Heart right ventricle (tissue), 16 donors: ENCODE data around the gene SETBP1. TPM values are rescaled to one million over a fixed set of nuclear protein-coding genes. Genes with fewer than 3 reads are reported as not detected.

Source experiments
- ATAC-seq, 8 donors: fragments of 200-7000 bp; cut with Tn5 transposase; one replicate each; pipeline ENCODE4 v1.9.1; 2020; ENCODE audit warnings: mild to moderate bottlenecking in 8 of 8, moderate library complexity in 8 of 8, moderate number of reproducible peaks in 1 of 8
- DNase-seq, 2 donors: peaks; one replicate each; pipeline ENCODE4 v3.0.0-alpha.2; 2020
- H3K27ac ChIP-seq, 10 donors: fragments of 200-600 bp; sonication (generic) in 2 of 10; one replicate each; pipeline versions ENCODE4 v1.5.0 to v1.8.0; 2020 to 2022; ENCODE audit warnings: mild to moderate bottlenecking in 3 of 10
- H3K27me3 ChIP-seq, 7 donors: fragments of 200-600 bp; one replicate each; pipeline ENCODE4 v1.8.0; 2021 to 2022; ENCODE audit warnings: mild to moderate bottlenecking in 2 of 7
- H3K36me3 ChIP-seq, 9 donors: fragments of 200-600 bp; sonication (generic) in 1 of 9; one replicate each; pipeline versions ENCODE4 v1.5.0 to v1.8.0; 2020 to 2022; ENCODE audit warnings: mild to moderate bottlenecking in 2 of 9
- H3K4me1 ChIP-seq, 9 donors: fragments of 200-600 bp; sonication (generic) in 1 of 9; one replicate each; pipeline versions ENCODE4 v1.5.0 to v1.8.0; 2020 to 2022; ENCODE audit warnings: mild to moderate bottlenecking in 4 of 9
- H3K4me3 ChIP-seq, 10 donors: fragments of 200-600 bp; sonication (generic) in 2 of 10; one replicate each; pipeline versions ENCODE4 v1.5.0 to v1.8.0; 2020 to 2022; ENCODE audit warnings: mild to moderate bottlenecking in 7 of 10, moderate library complexity in 2 of 10
- H3K9me3 ChIP-seq, 11 donors: fragments of 200-600 bp in 10 of 11; sonication (generic) in 2 of 11; one replicate each; pipeline versions ENCODE4 v1.5.0 to v1.8.0; 2013 to 2022; ENCODE audit warnings: mild to moderate bottlenecking in 2 of 11, control low read depth in 1 of 11, moderate library complexity in 1 of 11
- WGBS, 2 donors: extraction: QIAGEN DNeasy Blood & Tissue Kit; methylation state at CpG; one replicate each; pipeline ENCODE4 v1.1.7; 2013; ENCODE audit warnings: inconsistent platforms in 1 of 2; 5-methylcytosine and 5-hydroxymethylcytosine counted together
- intact Hi-C, 10 donors: fragments of 100-400 bp; cut with DNase I; formaldehyde crosslinking; loops; one replicate each; pipeline versions ENCODE4 v1.11.1 to v1.14.2; 2022
- polyA plus RNA-seq, 2 donors: library from polyadenylated mRNA; stranded (reverse); fragments of 200-250 nt; gene quantifications; one replicate each; pipeline ENCODE4 v1.2.3, GENCODE V29; 2013
- total RNA-seq, 10 donors: library from RNA; stranded (reverse); fragmentation: NEBNext Ultra II Directional in 3 of 10; extraction: Animal tissue kit (Norgen Biotek cat#: 25700) in 3 of 10; gene quantifications; one replicate each; pipeline versions ENCODE4 v1.2.1 to v1.2.4, GENCODE V29; 2021 to 2023
- TF ChIP-seq, protein P1 (sequence below), 9 donors: fragments of 200-600 bp; sonication (generic) in 2 of 9; IDR thresholded peaks; one replicate each; pipeline versions ENCODE4 v1.5.0 to v1.8.0; 2021 to 2022; ENCODE audit warnings: antibody characterized with exemption in 9 of 9, mild to moderate bottlenecking in 5 of 9, moderate library complexity in 1 of 9
- donor health status: Arrhythmogenic right ventricular cardiomyopathy.
- donor health status: ischemic (EF 13 %, LVEDD 7.1; RV severe dilation, severe dysfunction).
- donor health status: healthy with polysubstance abuse.
- donor health status: DM: no; HTN: yes; CAD: no.
- donor health status: DM: no; HTN: no; CAD: no.
- donor health status: ischemic (EF 25% LVEDD 6.9; RV normal size, moderate dysfunction).
- donor health status: ischemic (EF 25% LVEDD 5.7; RV mildly dilated, moderate dysfunction).
- donor health status: healthy.
- donor health status: DM: yes; HTN: yes; CAD: no.
- donor health status: Ischemic cardiomyopathy.
- donor health status: ischemic (EF 35%, LVEDD 5.7; RV mildly dilated, moderate dysfunction).
- donor health status: nonischemic (EF 11% LVEDD 7.7; RV severe dilation, severe dysfunction).
- donor health status: DM: yes; HTN: yes; CAD: no.
- donor health status: PGD.
- donor health status: ischemic (EF 29% LVEDD 5.4; RV normal size, mild dysfunction).
- donor health status: nonischemic (EF 23%, LVEDD 6.1; RV moderate dilation, normal function).

SETBP1 gene
- total and polyA plus RNA-seq, 12 donors, result 0.71 to 12.2 (median 6.1) TPM

- DNase-seq (no peak), ATAC-seq (no peak)
- no peak overlapping the region for H3K27ac ChIP-seq
- H3K9me3 ChIP-seq, result no peaks in the 10 kb centered on the region
- H3K27me3 ChIP-seq, result peaks cover 0 to 6% (median 0%) of the 10 kb centered on the region in 7 donors
- TF ChIP-seq, protein P1, sequence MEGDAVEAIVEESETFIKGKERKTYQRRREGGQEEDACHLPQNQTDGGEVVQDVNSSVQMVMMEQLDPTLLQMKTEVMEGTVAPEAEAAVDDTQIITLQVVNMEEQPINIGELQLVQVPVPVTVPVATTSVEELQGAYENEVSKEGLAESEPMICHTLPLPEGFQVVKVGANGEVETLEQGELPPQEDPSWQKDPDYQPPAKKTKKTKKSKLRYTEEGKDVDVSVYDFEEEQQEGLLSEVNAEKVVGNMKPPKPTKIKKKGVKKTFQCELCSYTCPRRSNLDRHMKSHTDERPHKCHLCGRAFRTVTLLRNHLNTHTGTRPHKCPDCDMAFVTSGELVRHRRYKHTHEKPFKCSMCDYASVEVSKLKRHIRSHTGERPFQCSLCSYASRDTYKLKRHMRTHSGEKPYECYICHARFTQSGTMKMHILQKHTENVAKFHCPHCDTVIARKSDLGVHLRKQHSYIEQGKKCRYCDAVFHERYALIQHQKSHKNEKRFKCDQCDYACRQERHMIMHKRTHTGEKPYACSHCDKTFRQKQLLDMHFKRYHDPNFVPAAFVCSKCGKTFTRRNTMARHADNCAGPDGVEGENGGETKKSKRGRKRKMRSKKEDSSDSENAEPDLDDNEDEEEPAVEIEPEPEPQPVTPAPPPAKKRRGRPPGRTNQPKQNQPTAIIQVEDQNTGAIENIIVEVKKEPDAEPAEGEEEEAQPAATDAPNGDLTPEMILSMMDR (IDR thresholded peaks at IDR 0.05), result no peak
- H3K4me1 ChIP-seq, result peaks cover 0 to 15% (median 4%) of the 10 kb centered on the region in 9 donors
- no peak overlapping the region for H3K4me3 ChIP-seq
- 76 to 78% methylated on average over 3 of the region's 3 CpGs for WGBS, 2 donors
- intact Hi-C loops, result loop anchor here in 6 of 10 donors (5.0 to 10.0 kb wide), 6 partner anchors 80 to 1045 kb away; no protein-coding TSS in a partner anchor
- no peaks in the 10 kb centered on the region for H3K36me3 ChIP-seq
Measured at GRCh38 chr18:44672506-44672905, 8.2 kb upstream of the SETBP1 start.

DNA sequence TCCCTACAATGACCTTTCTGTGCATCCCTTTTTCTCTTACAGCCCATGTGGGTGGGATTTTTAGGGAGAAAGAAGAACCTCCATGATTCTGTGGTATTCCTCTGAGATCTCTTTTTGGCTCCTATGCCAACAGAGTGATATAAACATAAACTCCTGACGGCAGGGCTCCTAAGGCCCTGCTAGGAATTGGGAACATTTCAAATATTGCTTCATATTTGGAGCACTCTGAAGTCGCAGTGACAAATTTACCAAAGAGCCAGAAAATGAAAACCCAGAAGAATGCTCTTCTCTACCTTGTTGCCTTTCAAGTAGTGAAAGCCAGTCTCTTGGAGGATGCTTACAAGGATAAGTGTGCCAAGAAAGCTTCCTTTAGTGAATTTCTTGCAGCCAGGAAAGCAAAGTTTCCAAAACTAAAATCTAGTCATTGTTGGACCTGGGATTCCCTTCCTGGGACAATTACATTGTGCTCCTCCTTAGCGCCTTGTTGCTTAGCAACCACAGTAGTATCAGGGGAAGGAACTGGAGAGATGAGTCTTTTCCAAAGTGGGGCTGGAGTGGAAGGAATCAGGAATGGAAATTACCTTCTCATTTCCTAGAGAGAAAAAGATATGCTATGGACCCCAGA, 7.3 kb upstream of the SETBP1 start:
- intact Hi-C loops, result loop anchor here in 6 of 10 donors (5.0 to 10.0 kb wide), 6 partner anchors 81 to 1046 kb away; no protein-coding TSS in a partner anchor
- no peak overlapping the region for H3K27ac ChIP-seq
- no peaks in the 10 kb centered on the region for H3K9me3 ChIP-seq

GRCh38 chr18:44677933-44678332, 2.8 kb upstream of the SETBP1 start:
- Histone ChIP-seq H3K9me3 (no peaks in the 10 kb centered on the region), H3K27ac (no peak overlapping the region), H3K4me3 (no peak overlapping the region), H3K36me3 (no peaks in the 10 kb centered on the region), H3K4me1 (peaks cover 4 to 27% (median 7%) of the 10 kb centered on the region in 9 donors), H3K27me3 (peaks cover 0 to 50% (median 0%) of the 10 kb centered on the region in 7 donors)
- WGBS, 2 donors, result 92 to 93% methylated on average over 7 of the region's 7 CpGs
- ATAC-seq (no peak), DNase-seq (no peak)
- TF ChIP-seq, protein P1 (IDR thresholded peaks at IDR 0.05), result no peak
- intact Hi-C loops, result loop anchor here in 7 of 10 donors (2.0 to 10.0 kb wide), 8 partner anchors 209 to 893 kb away; no protein-coding TSS in a partner anchor

More for the DNA sequence above, 7.3 kb upstream of the SETBP1 start:
- 61 to 62% methylated on average over 3 of the region's 3 CpGs for WGBS, 2 donors
- TF ChIP-seq, protein P1 (IDR thresholded peaks at IDR 0.05), result no peak
- DNase-seq (no peak), ATAC-seq (peak in 1 of 8 donors; percentile 32)
- Histone ChIP-seq H3K4me3 (no peak overlapping the region), H3K36me3 (no peaks in the 10 kb centered on the region), H3K4me1 (peaks cover 0 to 10% (median 2%) of the 10 kb centered on the region in 9 donors), H3K27me3 (peaks cover 0 to 15% (median 0%) of the 10 kb centered on the region in 7 donors)

DNA sequence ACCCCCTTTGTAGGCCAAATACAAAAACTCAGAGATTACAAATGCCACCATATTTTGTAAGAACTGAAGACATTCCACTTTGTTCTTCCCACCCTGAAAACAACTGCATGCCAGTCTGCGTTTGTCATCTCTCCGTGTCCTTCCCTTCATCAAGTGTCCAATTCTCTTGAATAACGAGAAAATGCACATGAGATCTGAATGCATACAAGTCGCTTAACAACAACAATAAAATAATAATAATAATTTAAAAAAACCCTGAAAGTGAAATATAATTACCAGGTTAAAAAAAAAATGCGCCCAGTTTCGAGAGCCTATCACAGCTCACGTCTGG, 2.0 kb upstream of the SETBP1 start:
- peaks cover 0 to 53% (median 0%) of the 10 kb centered on the region in 7 donors for H3K27me3 ChIP-seq
- H3K4me1 ChIP-seq, result peaks cover 4 to 35% (median 12%) of the 10 kb centered on the region in 9 donors
- intact Hi-C loops, result loop anchor here in 7 of 10 donors (1.0 to 10.0 kb wide), 9 partner anchors 209 to 894 kb away; no protein-coding TSS in a partner anchor
- H3K4me3 ChIP-seq, result peak overlapping the region in 9 of 10 donors; percentile 49 to 98 (median 85)
- H3K36me3 ChIP-seq, result no peaks in the 10 kb centered on the region
- H3K27ac ChIP-seq, result peak overlapping the region; percentile 96 to 99 (median 98)
- ATAC-seq (no peak), DNase-seq (no peak)
- TF ChIP-seq, protein P1 (IDR thresholded peaks at IDR 0.05), result no peak
- WGBS, 2 donors, result 13 to 15% methylated on average over 7 of the region's 7 CpGs
- H3K9me3 ChIP-seq, result no peaks in the 10 kb centered on the region
